HG03135 (cell line): ENCODE measurements around the gene PRKCB.
"Not testable (repeated sequence)": the region's sequence is repeated elsewhere in the genome, so short reads cannot be mapped to it uniquely, and the experiment has no call there.

ENCODE experiments used
- ATAC-seq: cut with Tn5 transposase; IDR thresholded peaks from one replicate; pipeline ENCODE4 v1.9.1; 2021; ENCODE audit warnings: mild to moderate bottlenecking, moderate library complexity; ENCODE audit not compliant: unreplicated experiment

PRKCB gene

GRCh38 chr16:24208710-24209109 is 372.9 kb downstream of the PRKCB start:
- no peak for ATAC-seq

DNA sequence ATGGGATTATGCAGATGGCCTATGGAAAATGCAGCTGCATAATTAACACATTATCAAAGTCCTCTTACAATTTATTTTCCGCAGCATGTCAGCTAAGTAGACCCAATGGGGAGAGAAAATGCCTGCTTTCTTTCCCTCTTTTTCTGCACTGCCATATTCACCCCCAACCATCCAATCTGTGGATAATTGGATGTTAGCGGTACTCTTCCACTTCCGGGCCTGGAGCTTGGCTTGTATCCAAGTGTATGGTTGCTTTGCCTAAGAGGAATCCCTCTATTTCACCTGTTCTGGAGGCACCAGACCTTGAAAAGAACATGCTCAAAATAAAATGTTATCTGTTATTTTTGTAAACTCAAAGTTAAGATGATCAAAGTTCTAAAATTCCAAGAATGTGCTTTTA is 379.2 kb downstream of the PRKCB start:
- no peak for ATAC-seq

DNA sequence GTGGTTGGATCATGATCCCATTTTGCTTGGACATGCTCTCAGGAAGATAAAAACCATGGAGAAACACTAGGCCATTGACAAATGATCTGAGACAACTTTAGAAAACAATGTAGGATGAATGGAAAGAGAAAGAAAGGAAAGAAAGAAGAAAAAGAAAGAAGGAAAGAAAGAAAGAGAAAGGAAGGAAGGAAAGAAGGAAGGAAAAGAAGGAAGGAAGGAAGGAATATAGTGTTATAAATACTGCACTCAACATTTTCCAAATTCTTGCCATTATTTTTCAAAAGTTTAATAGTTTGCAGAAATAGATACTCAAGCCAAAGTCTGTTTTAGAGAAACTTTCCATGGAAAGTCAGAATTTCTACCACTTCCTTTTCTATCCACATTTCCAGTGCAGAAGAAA is 381.2 kb downstream of the PRKCB start:
- ATAC-seq = no peak

GRCh38 chr16:24217461-24217860 is 381.7 kb downstream of the PRKCB start:
- ATAC-seq = no peak

DNA sequence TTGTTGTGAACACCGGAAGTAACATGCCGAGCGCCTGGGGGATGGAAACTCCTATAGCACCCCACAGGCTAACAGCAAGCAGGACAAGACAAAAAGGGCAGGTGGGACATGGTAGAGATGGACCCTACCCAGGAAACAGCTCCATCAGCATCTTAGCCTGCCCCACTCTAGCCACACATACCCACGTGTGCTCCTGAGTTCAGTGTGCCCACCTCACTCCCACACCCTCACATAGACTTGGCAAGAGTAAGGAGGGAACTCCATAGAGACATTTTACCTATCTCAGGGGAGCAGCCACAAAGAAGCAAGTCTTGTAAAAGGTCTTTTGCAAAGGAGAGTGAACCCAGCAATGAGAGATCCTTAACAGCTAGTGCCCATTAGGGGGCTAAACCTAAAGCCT is 382.5 kb downstream of the PRKCB start:
- no peak for ATAC-seq

DNA sequence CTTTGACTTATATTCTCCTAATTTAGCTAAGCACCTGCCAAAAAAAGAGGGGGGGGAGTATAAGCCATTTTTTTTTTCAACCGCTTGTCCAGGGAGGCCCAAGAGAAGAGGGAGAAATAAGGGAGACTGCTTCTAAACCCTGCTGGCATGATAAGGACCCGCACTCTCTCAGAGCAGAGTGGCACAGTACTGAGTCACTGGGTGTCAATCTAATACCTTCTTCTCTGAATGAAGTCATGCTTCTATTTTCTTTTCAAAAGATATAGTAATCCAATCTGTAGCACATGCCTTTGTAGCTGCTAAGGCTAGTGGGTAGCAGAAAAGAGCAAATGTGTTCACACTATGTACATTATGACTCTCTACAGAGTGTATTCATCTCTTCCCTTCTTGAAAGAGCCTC is 385.4 kb downstream of the PRKCB start:
- no peak for ATAC-seq

- ATAC-seq = no peak
Measured at GRCh38 chr16:24228514-24228913, 392.7 kb downstream of the PRKCB start.

DNA sequence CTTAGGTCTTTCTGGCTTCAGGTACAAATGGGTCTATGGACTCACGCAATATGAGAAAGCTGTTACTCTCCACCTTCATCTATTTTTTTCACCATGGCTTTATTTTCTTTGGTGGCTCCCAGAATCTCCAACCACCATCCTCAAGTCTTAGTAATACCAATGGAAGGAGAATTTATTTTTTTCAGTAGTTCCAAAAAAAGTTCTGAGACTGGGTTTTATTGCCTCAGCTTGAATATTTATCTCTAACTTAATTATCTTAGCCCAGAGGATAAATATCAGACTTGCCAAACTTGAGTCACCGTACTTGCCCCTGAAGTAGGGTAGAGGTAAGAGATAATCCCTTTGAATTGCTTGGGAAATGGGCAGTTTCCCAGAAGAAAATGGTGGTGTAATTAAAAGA is 397.2 kb downstream of the PRKCB start:
- ATAC-seq = no peak

DNA sequence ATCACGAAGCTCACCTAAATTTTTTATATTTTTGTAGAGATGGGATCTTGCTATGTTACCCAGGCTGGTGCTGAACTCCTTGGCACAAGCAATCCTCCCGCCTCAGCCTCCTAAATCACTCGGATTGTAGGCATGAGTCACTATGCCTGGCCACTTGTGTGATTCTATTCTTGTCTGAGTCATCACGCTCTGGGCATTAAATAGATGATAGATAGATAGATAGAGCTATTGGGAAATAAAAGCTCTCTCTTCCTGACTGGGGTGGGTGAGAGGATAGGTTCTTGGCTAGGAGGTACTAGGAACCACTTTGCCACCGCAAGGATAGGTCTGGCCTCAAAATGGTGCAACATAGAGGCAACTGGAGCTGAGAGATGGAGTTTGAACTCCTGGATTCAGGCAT is 399.0 kb downstream of the PRKCB start:
- no peak for ATAC-seq

GRCh38 chr16:24235806-24236205 is 400.0 kb downstream of the PRKCB start:
- ATAC-seq = no peak

GRCh38 chr16:24238846-24239245 is 403.1 kb downstream of the PRKCB start:
- ATAC-seq = not testable (repeated sequence)

DNA sequence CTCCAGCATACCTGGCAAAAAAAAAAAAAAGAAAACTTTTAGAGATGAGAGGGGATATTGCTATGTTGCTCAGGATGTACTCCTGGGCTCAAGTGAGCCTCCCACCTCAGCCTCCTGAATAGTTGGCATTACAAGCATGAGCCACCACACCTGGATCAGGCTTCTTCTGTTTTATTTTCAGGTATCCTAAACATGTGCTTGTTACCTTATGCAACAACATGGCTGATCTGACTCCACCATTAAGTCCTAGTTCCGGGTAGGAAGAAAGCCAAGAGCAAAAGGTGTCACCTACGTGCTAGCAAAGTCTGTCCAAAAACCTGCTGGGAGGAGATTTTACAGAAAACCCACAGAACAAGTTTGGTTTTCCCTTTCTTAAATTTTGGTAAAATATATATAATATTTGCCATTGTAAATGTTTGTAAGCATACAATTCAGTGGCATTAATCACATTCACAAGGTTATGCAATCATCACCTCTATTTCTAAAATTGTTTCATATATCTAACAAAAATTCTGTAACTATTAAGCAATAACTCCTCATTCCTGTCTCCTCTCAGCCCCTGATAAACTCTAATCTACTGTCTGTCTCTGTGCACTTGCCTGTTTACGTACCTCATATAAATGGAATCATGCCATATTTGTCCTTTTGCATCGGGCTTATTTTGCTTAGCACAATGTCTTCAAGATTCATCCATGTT is 411.3 kb downstream of the PRKCB start:
- no peak for ATAC-seq

- no peak for ATAC-seq
Measured at GRCh38 chr16:24253192-24253591, 417.4 kb downstream of the PRKCB start.

GRCh38 chr16:24255456-24256371 is 419.9 kb downstream of the PRKCB start, which contains the start of gene CACNG3:
CACNG3 (plus strand) TSS chr16:24256335; CDS start chr16:24256755, 420 bp downstream.
- ATAC-seq = no peak

DNA sequence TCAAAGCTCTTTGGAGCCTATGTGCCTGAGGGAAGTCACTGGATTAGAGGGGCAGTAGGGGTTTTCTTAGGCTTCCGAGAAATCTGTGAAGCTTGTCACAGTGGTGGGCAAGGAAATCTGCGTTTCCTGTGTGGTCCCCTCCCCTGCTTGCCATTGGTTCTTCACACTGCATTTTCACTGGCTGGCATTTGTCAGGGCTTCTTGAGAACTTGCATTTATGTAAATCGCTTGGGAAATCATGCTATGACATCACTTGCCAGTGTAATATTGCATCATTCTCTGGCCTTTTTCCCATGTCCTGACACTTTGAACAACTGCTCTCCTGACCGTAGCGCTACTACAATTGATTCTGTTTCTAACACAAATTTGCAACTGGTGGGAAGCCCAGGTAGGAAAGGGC is 422.2 kb downstream of the PRKCB start:
- ATAC-seq = no peak

GRCh38 chr16:24258791-24259190 is 423.0 kb downstream of the PRKCB start:
- no peak for ATAC-seq

DNA sequence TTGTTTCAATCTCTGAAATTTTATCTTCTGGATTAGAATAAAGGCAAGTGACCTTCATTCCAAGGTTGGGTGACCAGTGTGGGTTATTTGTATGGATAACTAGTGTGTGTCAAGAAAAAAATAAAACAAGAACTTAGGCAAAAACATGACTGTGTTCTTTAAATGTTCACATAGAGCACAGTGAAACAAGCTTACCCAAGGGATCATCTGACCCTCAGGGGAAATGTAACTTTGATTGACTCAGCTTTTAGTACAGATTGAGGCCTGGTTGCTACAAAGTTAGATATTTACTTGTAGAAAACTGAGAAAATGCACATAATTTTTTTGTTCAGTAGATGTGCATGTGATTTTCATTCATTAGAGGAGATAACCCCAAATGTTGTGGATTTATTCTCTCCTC is 427.0 kb downstream of the PRKCB start:
- no peak for ATAC-seq
